ENCODE results near the gene PRR19. TPM values are rescaled to one million over a fixed set of nuclear protein-coding genes. Genes with fewer than 3 reads are reported as not detected.

PRR19 gene
- total RNA-seq, 4 donors from 2014 or later: 0.30 to 0.44 TPM; not detected in 2

DNA sequence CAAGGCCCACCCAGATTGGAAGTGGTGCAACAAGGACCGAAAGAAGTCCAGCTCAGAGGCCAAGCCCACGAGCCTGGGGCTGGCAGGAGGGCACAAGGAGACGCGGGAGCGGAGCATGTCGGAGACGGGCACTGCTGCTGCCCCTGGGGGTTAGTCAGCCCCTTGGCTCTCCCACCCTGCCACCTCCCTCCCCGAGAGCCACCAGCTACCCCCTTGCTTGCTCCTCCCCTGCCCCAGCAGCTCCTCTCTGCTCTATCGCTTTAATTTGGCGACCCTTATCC, 14.2 kb upstream of the PRR19 start:
- WGBS, 2 donors: 87 to 88% methylated on average over 10 of the region's 10 CpGs
- Histone ChIP-seq H3K27ac (no peak overlapping the region), H3K27me3 (no peaks in the 10 kb centered on the region), H3K4me3 (no peak overlapping the region), H3K4me1 (peaks cover 0 to 33% (median 28%) of the 10 kb centered on the region in 4 donors), H3K9me3 (no peaks in the 10 kb centered on the region), H3K36me3 (peaks cover 0 to 60% (median 28%) of the 10 kb centered on the region in 3 donors)
- TF ChIP-seq, protein P1, sequence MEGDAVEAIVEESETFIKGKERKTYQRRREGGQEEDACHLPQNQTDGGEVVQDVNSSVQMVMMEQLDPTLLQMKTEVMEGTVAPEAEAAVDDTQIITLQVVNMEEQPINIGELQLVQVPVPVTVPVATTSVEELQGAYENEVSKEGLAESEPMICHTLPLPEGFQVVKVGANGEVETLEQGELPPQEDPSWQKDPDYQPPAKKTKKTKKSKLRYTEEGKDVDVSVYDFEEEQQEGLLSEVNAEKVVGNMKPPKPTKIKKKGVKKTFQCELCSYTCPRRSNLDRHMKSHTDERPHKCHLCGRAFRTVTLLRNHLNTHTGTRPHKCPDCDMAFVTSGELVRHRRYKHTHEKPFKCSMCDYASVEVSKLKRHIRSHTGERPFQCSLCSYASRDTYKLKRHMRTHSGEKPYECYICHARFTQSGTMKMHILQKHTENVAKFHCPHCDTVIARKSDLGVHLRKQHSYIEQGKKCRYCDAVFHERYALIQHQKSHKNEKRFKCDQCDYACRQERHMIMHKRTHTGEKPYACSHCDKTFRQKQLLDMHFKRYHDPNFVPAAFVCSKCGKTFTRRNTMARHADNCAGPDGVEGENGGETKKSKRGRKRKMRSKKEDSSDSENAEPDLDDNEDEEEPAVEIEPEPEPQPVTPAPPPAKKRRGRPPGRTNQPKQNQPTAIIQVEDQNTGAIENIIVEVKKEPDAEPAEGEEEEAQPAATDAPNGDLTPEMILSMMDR (IDR thresholded peaks at IDR 0.05): no peak
- TF ChIP-seq POLR2A (IDR thresholded peaks at IDR 0.05): no peak
- TF ChIP-seq EP300 (IDR thresholded peaks at IDR 0.05): no peak
- no peak for DNase-seq (ENCODE audit: low spot score in 2 of 2)

DNA sequence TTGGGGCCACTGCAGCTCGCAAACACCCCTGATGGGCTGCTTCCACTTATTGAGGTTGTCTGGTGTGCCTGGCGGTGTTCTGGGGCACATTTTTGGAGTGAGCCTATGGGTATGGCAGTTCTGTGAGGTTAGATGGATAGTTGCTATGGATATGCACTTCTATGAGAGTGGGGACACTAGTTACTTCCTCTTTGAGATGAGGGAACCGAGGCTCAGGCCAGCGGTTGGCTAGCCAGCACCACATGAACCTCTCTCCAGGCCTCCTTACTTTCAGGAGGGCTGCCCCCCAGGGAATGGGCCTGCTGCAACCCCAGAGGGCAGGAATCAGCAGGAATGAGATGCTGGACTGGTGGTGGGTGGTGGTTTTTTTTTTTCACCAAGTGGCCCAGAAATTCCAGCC, 13.5 kb upstream of the PRR19 start:
- Histone ChIP-seq H3K36me3 (peaks cover 0 to 66% (median 28%) of the 10 kb centered on the region in 3 donors), H3K9me3 (no peaks in the 10 kb centered on the region), H3K27ac (no peak overlapping the region), H3K4me1 (peaks cover 0 to 27% (median 21%) of the 10 kb centered on the region in 4 donors), H3K27me3 (no peaks in the 10 kb centered on the region), H3K4me3 (no peak overlapping the region)
- DNase-seq (ENCODE audit: low spot score in 2 of 2): no peak
- no peak for TF ChIP-seq EP300 (IDR thresholded peaks at IDR 0.05)
- TF ChIP-seq POLR2A (IDR thresholded peaks at IDR 0.05): no peak
- TF ChIP-seq, protein P1 (IDR thresholded peaks at IDR 0.05): no peak
- WGBS, 2 donors: 69 to 82% methylated on average over 4 of the region's 4 CpGs

DNA sequence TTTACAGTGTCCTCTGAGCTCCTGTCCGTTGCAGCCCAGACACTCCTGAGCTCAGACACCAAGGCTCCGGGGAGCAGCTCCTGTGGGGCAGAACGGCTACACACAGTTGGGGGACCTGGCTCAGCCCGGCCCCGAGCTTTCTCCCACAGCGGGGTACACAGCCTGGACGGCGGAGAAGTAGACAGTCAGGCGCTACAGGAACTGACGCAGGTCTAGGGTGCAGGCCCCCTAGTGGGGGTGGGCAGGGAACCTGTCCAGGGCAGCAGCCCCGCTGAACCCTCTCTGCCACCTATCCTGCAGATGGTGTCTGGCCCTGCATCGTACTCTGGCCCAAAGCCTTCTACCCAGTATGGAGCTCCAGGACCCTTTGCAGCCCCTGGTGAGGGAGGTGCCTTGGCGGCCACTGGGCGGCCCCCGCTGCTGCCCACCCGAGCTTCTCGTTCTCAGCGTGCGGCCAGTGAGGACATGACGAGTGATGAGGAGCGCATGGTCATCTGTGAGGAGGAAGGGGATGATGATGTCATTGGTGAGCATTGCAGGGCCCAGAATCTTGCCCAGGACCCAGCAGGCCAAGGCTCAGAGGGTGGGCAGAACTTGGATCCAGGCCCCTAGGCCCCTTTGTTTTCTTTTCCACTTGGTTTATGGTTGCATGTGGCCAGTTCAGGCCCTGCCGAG, 12.9 kb upstream of the PRR19 start:
- 85% methylated on average over 19 to 22 of the region's 22 CpGs for WGBS, 2 donors
- H3K36me3 ChIP-seq: peaks cover 0 to 73% (median 34%) of the 10 kb centered on the region in 3 donors

DNA sequence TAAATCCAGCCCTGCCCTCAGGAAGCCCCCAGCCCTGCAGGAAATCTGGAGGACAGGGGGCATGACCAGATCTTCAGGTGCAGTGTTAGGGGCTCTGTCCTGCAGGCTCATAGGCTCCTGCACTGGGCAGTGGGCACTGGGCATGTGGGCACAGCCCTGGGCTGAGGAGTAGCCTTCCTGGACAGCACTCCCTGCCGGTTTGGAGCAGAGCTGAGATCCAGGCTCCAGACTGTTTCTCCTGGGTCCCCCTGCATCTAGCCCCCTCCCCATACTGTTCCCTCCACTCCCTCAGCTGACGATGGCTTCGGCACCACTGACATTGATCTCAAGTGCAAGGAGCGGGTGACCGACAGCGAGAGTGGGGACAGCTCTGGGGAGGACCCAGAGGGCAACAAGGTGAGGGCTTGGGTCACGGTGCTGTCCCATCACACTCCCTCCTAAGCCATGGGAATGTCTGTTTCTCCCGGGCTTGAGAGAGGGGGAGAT, 12.3 kb upstream of the PRR19 start:
- peaks cover 0 to 24% (median 21%) of the 10 kb centered on the region in 4 donors for H3K4me1 ChIP-seq
- peaks cover 0 to 78% (median 35%) of the 10 kb centered on the region in 3 donors for H3K36me3 ChIP-seq
- WGBS, 2 donors: 78 to 81% methylated on average over 8 of the region's 8 CpGs
- no peak overlapping the region for H3K4me3 ChIP-seq
- no peak for TF ChIP-seq POLR2A (IDR thresholded peaks at IDR 0.05)
- no peak for TF ChIP-seq EP300 (IDR thresholded peaks at IDR 0.05)
- TF ChIP-seq, protein P1 (IDR thresholded peaks at IDR 0.05): no peak
- H3K27ac ChIP-seq: no peak overlapping the region
- DNase-seq (ENCODE audit: low spot score in 2 of 2): no peak
- no peaks in the 10 kb centered on the region for H3K9me3 ChIP-seq
- no peaks in the 10 kb centered on the region for H3K27me3 ChIP-seq

More for the DNA sequence above, 12.9 kb upstream of the PRR19 start:
- no peak for DNase-seq (ENCODE audit: low spot score in 2 of 2)
- H3K4me3 ChIP-seq: no peak overlapping the region
- H3K27ac ChIP-seq: no peak overlapping the region
- TF ChIP-seq POLR2A (IDR thresholded peaks at IDR 0.05): no peak
- TF ChIP-seq, protein P1 (IDR thresholded peaks at IDR 0.05): no peak
- peaks cover 0 to 25% (median 21%) of the 10 kb centered on the region in 4 donors for H3K4me1 ChIP-seq
- no peaks in the 10 kb centered on the region for H3K9me3 ChIP-seq
- no peaks in the 10 kb centered on the region for H3K27me3 ChIP-seq

DNA sequence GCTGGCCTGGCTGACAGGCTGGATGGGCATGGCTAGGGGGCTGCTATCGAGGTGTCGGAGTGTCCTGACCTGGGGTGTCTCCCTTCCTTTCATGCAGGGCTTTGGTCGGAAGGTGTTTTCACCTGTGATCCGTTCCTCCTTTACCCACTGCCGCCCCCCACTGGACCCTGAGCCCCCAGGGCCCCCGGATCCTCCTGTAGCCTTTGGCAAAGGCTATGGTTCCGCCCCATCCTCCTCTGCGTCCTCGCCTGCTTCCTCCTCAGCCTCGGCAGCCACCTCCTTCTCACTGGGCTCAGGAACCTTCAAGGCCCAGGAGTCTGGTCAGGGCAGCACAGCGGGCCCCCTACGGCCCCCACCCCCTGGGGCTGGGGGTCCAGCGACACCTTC, 11.8 kb upstream of the PRR19 start:
- peaks cover 0 to 19% (median 18%) of the 10 kb centered on the region in 4 donors for H3K4me1 ChIP-seq
- peaks cover 0 to 84% (median 35%) of the 10 kb centered on the region in 3 donors for H3K36me3 ChIP-seq
- no peak overlapping the region for H3K4me3 ChIP-seq
- no peak for DNase-seq (ENCODE audit: low spot score in 2 of 2)
- TF ChIP-seq EP300 (IDR thresholded peaks at IDR 0.05): no peak
- TF ChIP-seq, protein P1 (IDR thresholded peaks at IDR 0.05): no peak
- no peak for TF ChIP-seq POLR2A (IDR thresholded peaks at IDR 0.05)
- H3K27me3 ChIP-seq: no peaks in the 10 kb centered on the region
- no peaks in the 10 kb centered on the region for H3K9me3 ChIP-seq
- whole genome bisulfite sequencing, 2 donors: 76 to 81% methylated on average over 12 to 13 of the region's 13 CpGs
- no peak overlapping the region for H3K27ac ChIP-seq

Measured in tibial nerve (tissue), 4 donors.